Mucosa of descending colon (tissue), 3 donors: Measurements from ENCODE around the gene RTF2. TPM values are rescaled to one million over a fixed set of nuclear protein-coding genes. Genes with fewer than 3 reads are reported as not detected.

Experiments
- ATAC-seq: fragments of 200-7000 bp; cut with Tn5 transposase; one replicate; pipeline ENCODE4 v1.9.1; 2020; ENCODE audit warnings: mild to moderate bottlenecking, moderate library complexity
- DNase-seq, 3 donors: peaks; one replicate each; pipeline ENCODE4 v3.0.0-alpha.2; 2020
- H3K36me3 ChIP-seq: fragments of 200-600 bp; one replicate; pipeline ENCODE4 v1.8.0; 2021; ENCODE audit warnings: low read depth, mild to moderate bottlenecking
- H3K4me1 ChIP-seq: fragments of 200-600 bp; one replicate; pipeline ENCODE4 v1.8.0; 2021; ENCODE audit warnings: low read depth, mild to moderate bottlenecking
- H3K4me3 ChIP-seq: fragments of 200-600 bp; one replicate; pipeline ENCODE4 v1.8.0; 2021; ENCODE audit warnings: mild to moderate bottlenecking
- H3K9me3 ChIP-seq: fragments of 200-600 bp; one replicate; pipeline ENCODE4 v1.8.0; 2021; ENCODE audit warnings: mild to moderate bottlenecking
- CTCF ChIP-seq: fragments of 200-600 bp; IDR thresholded peaks from one replicate; pipeline ENCODE4 v1.8.0; 2022; ENCODE audit warnings: antibody characterized with exemption, mild to moderate bottlenecking
- intact Hi-C, 2 donors: fragments of 100-400 bp; cut with DNase I in 1 of 2; cut with micrococcal nuclease in 1 of 2; formaldehyde crosslinking; loops; one replicate each; pipeline versions ENCODE4 v1.11.0 to v1.11.1; 2022; cut with DNase I, micrococcal nuclease
- total RNA-seq, 3 donors: library from RNA; stranded (reverse); fragmentation: NEBNext Ultra II Directional in 2 of 3; extraction: Animal tissue kit (Norgen Biotek cat#: 25700) in 2 of 3; gene quantifications; one replicate each; pipeline versions ENCODE4 v1.2.1 to v1.2.4, GENCODE V29; 2021 to 2023
- donor health status: DM: no; HTN: no; CAD: no; lungs with moderate emphysema.
- donor health status: DM: no; HTN: no; CAD: no.
- donor health status: DM: no; HTN: yes; CAD: no.

RTF2 gene
- total RNA-seq, 3 donors from 2014 or later: 74.5 to 87.0 (median 76.4) TPM

DNA sequence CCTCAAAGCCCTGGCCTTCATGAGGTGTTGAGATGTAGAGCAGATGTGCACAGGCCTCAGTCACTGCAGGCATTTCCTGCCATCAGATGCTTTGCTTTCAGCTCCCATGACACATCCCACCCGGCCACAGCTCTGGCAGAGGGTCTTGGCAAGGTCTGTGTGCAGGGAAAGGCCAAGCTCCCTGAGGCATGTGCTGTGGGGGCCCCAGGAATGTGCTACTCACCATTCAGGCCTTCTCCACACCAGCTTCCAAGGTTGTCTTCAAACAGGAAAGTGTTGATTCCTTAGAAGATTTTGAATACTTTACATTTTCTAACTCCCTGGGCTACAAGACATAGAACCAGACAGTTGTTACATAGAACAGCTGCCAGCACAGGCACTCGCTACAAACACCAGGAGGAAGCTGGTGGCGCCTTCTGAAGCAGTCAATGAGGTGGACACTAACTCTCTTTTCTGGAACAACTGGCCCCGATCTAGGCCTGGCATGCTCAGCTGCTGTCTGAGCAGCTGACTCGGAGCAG is 28.6 kb upstream of the RTF2 start:
- intact Hi-C loops: no loop called here
- no peak for TF ChIP-seq CTCF
- ATAC-seq (peak; percentile 47), DNase-seq (peak in 1 of 3 donors; percentile 35)
- H3K9me3 ChIP-seq: no peaks in the 10 kb centered on the region
- H3K4me1 ChIP-seq: no peaks in the 10 kb centered on the region
- no peak overlapping the region for H3K4me3 ChIP-seq
- no peaks in the 10 kb centered on the region for H3K36me3 ChIP-seq

DNA sequence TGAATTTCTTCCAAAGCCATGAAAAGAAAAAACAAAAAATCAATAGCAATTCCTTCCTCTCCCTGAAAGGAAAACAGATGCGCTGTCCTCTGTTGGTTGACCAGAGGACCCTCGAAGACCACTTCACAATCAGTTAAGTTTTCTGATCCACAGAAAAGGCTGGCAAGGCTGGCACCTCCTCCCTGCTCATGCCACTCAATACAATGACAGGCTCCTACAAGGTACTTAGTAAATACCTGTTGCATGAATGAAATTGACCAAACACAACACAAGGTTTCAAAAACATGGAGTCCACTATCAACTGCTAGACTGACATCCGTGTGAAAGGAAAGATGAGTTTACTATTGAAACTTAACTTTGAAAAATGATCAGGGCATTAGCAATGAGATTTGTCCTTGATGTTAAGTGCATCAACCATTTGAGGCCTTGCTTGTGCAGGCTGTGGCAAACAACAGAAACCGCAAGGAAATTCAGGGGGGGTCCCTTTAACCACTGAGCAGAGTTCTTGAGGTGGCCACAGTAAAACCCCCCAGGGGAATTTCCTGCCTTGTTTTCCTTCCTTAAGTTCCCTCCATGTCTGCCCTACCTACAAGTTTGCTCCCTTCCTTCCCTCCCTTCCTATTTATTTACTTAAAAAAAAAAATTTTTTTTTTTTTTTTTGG is 27.9 kb upstream of the RTF2 start:
- TF ChIP-seq CTCF: no peak
- ATAC-seq (peak; percentile 25), DNase-seq (peak in 1 of 3 donors; percentile 32)
- H3K4me1 ChIP-seq: no peaks in the 10 kb centered on the region
- no peaks in the 10 kb centered on the region for H3K36me3 ChIP-seq
- intact Hi-C loops: no loop called here
- H3K4me3 ChIP-seq: no peak overlapping the region
- H3K9me3 ChIP-seq: no peaks in the 10 kb centered on the region

GRCh38 chr20:56442389-56443365 is 25.8 kb upstream of the RTF2 start:
- Histone ChIP-seq H3K4me3 (no peak overlapping the region), H3K4me1 (no peaks in the 10 kb centered on the region), H3K9me3 (no peaks in the 10 kb centered on the region), H3K36me3 (no peaks in the 10 kb centered on the region)
- no peak for DNase-seq
- intact Hi-C loops: no loop called here
- no peak for ATAC-seq
- TF ChIP-seq CTCF: no peak

- ATAC-seq (no peak), DNase-seq (no peak)
- intact Hi-C loops: no loop called here
- no peaks in the 10 kb centered on the region for H3K36me3 ChIP-seq
- TF ChIP-seq CTCF: no peak
- no peaks in the 10 kb centered on the region for H3K9me3 ChIP-seq
- H3K4me1 ChIP-seq: no peaks in the 10 kb centered on the region
- H3K4me3 ChIP-seq: no peak overlapping the region
These were observed 24.5 kb upstream of the RTF2 start for GRCh38 chr20:56443654-56444540.

DNA sequence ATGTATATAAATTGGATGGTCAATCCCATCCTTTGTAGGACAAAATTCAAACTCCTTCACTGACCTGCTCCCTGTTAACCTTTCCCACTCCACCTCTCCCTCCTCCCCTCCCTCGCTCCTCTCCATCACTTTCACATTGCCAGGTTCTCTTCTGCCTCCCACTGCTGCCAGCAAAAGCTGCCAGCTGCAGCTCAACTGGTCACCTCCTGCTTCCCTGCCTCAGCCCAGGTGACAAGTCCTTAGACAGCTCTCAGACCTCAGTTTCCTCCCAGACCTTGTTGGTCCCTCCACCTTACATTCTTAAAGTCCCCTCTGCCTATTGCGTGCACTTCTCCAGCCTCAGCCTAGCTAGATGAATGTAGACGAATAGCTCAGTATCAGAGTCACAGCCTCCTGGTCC is 23.3 kb upstream of the RTF2 start:
- intact Hi-C loops: no loop called here
- Histone ChIP-seq H3K9me3 (no peaks in the 10 kb centered on the region), H3K4me1 (no peaks in the 10 kb centered on the region), H3K4me3 (no peak overlapping the region), H3K36me3 (no peaks in the 10 kb centered on the region)
- DNase-seq (no peak), ATAC-seq (no peak)
- TF ChIP-seq CTCF: no peak
